ENCODE results near the gene C1QL1.

Gene C1QL1

GRCh38 chr17:44988044-44988942 is 20.2 kb upstream of the C1QL1 start:
- DNase-seq (ENCODE audit: low spot score) = no peak

- DNase-seq (ENCODE audit: low spot score) = no peak
Observed at GRCh38 chr17:44983563-44983962, 15.5 kb upstream of the C1QL1 start.

DNA sequence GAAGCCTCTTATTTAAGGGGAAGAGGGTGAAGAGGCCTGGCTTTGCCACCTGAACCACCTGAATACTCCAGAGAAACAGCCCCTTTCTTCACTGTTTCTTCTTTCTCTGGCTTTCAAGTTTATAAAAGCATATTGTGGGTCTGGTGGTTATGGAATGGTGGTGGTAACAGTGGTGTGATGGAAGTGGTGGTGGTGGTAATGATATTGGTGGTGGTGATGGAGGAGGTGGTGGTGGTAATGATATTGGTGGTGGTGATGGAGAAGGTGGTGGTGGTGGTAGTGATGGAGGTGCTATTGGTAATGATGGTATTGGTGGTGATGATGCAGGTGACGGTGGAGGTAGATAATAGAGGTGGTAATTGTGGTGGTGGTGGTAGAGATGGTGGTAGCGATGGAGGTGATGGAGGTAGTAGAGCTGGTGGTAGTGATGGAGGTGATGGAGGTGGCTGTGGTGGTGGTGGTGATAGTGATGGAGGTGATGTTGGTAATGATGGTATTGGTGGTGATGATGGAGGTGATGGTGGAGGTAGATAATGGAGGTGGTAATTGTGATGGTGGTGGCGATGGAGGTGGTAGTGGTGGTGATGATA is 14.1 kb upstream of the C1QL1 start:
- DNase-seq (ENCODE audit: low spot score) = no peak

- no peak for DNase-seq (ENCODE audit: low spot score)
Observed at GRCh38 chr17:44981221-44981968, 13.3 kb upstream of the C1QL1 start.

DNA sequence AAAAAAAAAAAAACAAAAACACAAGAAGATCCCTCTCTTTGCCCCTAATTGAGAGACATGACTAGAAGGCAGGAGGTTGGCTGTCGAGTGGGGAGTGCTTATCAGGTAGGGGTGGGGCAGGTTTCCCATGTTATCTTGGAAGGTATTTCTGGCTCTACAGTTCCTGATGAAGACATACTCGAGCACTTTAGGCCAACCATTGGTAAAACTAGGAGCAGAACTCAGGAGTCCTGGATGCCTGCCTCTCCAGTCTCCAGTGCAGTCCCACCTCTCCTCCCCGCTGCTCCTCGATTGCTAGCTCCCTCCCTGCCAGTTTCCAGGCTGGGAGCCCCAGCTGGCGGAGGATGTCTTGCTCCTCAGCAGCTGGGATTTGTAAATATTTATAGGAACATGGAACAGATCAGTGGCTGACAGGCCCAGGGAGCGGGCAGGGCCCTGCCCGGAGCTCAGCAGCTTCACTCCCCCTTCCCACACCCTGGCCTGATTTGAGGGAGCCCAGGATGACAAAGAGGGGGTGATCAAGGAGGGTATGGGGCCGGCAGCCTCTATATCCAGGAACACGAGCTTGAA is 11.4 kb upstream of the C1QL1 start:
- no peak for DNase-seq (ENCODE audit: low spot score)

- no peak for DNase-seq (ENCODE audit: low spot score)
Observed at GRCh38 chr17:44978807-44979206, 10.7 kb upstream of the C1QL1 start.

- DNase-seq (ENCODE audit: low spot score) = no peak
Observed at GRCh38 chr17:44977814-44978550, 9.9 kb upstream of the C1QL1 start.

- no peak for DNase-seq (ENCODE audit: low spot score)
Observed at GRCh38 chr17:44977065-44977464, 9.0 kb upstream of the C1QL1 start.

DNA sequence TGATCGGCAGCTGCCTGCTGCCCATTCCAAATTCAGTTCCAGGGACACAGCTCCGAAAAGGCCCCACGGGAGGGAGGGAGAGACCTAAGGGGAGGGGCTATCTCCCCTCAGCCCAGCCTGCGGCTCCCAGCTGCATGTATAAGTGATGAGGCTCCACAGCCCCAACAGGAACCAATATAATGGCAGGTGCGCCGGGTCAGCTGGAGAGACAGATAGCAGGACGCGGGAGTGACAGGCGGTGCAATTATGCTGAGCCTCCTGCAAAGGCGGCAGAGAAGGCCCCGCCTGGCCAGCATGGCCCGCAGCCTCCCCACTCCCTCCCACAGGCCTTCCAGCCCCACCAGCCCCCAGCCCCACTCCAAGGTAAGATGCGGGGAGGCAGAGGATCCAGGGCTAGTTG is 8.1 kb upstream of the C1QL1 start:
- no peak for DNase-seq (ENCODE audit: low spot score)

DNA sequence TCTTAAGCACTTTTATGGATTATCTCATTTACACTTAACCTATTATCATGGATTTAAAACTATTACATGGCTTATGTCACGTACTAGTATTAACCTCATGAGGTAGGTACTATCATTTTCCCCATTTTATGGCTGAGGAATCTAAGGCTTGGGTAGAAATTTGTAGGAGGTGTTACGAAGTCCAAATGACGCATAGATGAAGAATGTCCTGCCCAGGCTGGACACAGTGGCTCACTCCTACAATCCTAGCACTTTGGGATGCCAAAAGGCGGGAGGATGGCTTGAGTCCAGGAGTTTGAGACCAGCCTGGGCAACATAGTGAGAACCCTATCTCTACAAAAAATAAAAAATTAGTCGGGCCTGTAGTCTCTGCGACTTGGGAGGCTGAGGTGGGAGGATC is 4.8 kb upstream of the C1QL1 start:
- no peak for DNase-seq (ENCODE audit: low spot score)

DNA sequence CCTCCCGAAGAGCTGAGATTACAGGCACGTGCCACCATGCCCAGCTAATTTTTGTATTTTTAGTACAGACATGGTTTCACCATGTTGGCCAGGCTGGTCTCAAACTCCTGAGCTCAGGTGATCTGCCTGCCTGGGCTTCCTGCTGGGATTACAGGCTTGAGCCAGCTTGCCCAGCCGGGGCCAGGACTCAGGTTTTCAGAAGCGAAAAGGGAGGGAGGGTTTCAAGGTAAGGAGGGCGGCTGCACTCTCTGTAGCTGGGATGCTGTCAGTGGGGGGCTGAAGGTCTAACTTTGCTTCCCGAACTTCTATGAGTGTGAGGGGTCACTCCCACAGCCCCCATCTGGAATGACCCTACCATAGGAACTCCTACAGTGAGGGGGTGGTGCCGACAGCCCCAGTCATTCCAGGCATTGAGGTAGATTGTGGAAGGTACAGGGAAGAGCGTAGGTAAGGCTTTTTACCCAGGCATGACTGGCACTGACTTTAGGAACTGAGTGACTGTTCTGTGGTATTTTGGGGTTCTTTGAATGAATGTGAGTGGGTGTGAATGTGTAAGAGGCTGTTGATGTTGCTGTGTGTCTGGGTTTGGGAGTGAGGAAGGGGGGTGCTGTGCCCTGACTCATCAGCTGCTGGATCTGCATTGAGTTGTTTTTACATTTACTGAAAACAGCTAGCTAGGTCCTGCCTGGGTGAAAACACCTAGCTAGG is 3.8 kb upstream of the C1QL1 start:
- DNase-seq (ENCODE audit: low spot score) = no peak

DNA sequence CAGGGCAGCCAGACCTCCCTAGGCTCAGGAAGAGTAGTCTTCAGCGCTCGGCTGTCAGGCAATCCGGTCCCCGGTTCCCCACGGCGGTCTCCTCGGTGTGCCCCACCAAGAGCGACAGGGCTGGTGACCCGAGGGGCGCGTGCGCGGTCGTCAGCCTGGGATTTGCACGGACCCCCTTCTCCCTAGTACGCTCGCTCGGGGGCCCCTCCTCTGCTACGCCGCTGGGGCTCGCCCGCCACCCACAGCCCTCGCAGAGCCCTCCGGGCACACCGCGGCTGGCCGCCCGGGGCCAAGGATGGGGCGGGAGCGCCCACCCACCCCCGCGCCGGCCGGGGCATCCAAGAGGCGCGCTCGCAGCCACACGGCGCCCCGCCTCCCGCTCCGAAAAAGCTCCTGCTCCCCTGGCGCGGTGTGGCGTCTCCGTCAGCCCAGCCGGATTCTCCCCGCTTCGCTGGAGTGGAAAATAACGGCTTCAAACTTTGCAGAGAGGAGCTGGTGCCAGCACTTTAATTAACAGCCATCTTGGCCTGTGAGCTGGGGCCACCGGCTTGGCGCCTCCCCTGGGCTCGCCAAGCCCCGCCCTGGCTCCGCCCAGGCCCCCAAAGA is 2.1 kb upstream of the C1QL1 start:
- no peak for DNase-seq (ENCODE audit: low spot score)

- no peak for DNase-seq (ENCODE audit: low spot score)
Observed at GRCh38 chr17:44969144-44969780, 1.2 kb upstream of the C1QL1 start.

DNA sequence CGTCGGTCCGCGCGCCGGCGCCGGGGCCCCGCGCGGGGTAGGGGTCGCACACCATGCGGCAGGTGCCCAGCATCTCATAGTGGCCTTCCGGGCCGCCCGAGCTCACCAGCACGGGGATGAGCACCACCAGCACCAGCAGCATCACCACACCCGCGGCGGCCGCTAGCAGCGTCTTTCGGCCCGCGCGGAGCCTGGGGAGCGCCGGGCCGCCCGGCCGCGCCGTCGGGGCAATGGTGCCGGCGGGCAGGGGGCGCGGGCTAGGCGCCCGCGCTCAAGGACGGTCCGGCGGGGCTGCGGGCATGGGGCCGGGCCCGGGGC is 237 bp downstream of the C1QL1 start:
- no peak for DNase-seq (ENCODE audit: low spot score)

- DNase-seq (ENCODE audit: low spot score) = no peak
Observed at GRCh38 chr17:44967026-44967906, 837 bp downstream of the C1QL1 start.

GRCh38 chr17:44966348-44967025 is 1.6 kb downstream of the C1QL1 start:
- no peak for DNase-seq (ENCODE audit: low spot score)

- DNase-seq (ENCODE audit: low spot score) = no peak
Observed at GRCh38 chr17:44965481-44966234, 2.4 kb downstream of the C1QL1 start.

GRCh38 chr17:44961921-44962350 is 6.2 kb downstream of the C1QL1 start:
- no peak for DNase-seq (ENCODE audit: low spot score)
